Measurements from ENCODE around the gene CLIP4. TPM values are rescaled to one million over a fixed set of nuclear protein-coding genes. Genes with fewer than 3 reads are reported as not detected.

Gene CLIP4
- total RNA-seq, 1 donor from 2014 or later = 102 TPM

- H3K36me3 ChIP-seq (ENCODE audit: control insufficient read depth, insufficient read depth, low read length) = no peaks in the 10 kb centered on the region
- no peak for FAIRE-seq
Observed at GRCh38 chr2:29235411-29235810, 120.2 kb downstream of the CLIP4 start.

GRCh38 chr2:29236074-29236473 is 120.9 kb downstream of the CLIP4 start:
- no peak for DNase-seq (ENCODE audit: low read depth)
- H3K36me3 ChIP-seq (ENCODE audit: control insufficient read depth, insufficient read depth, low read length) = no peaks in the 10 kb centered on the region
- H3K27me3 ChIP-seq (ENCODE audit: control insufficient read depth, insufficient read depth, low read length) = peaks cover 2% of the 10 kb centered on the region
- no peak for TF ChIP-seq CTCF (IDR thresholded peaks at IDR 0.05; ENCODE audit: insufficient read depth, low read length, severe bottlenecking)
- H3K4me3 ChIP-seq (ENCODE audit: low read depth, low read length) = no peak overlapping the region
- FAIRE-seq = no peak

More at GRCh38 chr2:29235411-29235810, 120.2 kb downstream of the CLIP4 start:
- TF ChIP-seq CTCF (IDR thresholded peaks at IDR 0.05; ENCODE audit: insufficient read depth, low read length, severe bottlenecking) = no peak
- Histone ChIP-seq H3K27me3 (ENCODE audit: control insufficient read depth, insufficient read depth, low read length) (peaks cover 3% of the 10 kb centered on the region), H3K4me3 (ENCODE audit: low read depth, low read length) (no peak overlapping the region)
- DNase-seq (ENCODE audit: low read depth) = no peak

GRCh38 chr2:29238497-29238896 is 123.3 kb downstream of the CLIP4 start:
- DNase-seq (ENCODE audit: low read depth) (peak; percentile 28), FAIRE-seq (no peak)
- peak; percentile 78 for TF ChIP-seq CTCF (IDR thresholded peaks at IDR 0.05; ENCODE audit: insufficient read depth, low read length, severe bottlenecking)
- H3K4me3 ChIP-seq (ENCODE audit: low read depth, low read length) = no peak overlapping the region
- H3K36me3 ChIP-seq (ENCODE audit: control insufficient read depth, insufficient read depth, low read length) = no peaks in the 10 kb centered on the region
- peaks cover 2% of the 10 kb centered on the region for H3K27me3 ChIP-seq (ENCODE audit: control insufficient read depth, insufficient read depth, low read length)

Other genes with a start within 250 kb of the CLIP4 start
- gene TRMT61B, start 245.1 kb upstream of the CLIP4 start, total RNA-seq = 16.1 and 17.0 TPM in 2 replicates
- gene WDR43, start 220.7 kb upstream of the CLIP4 start, total RNA-seq = 54.9 and 117 TPM in 2 replicates
- gene TOGARAM2, start 134.1 kb upstream of the CLIP4 start, total RNA-seq = under 0.01 TPM in 1 of 2 replicates, not detected in the other
- not detected in 2 replicates for gene PCARE, start 40.9 kb upstream of the CLIP4 start, total RNA-seq